Left renal pelvis (tissue), 4 donors: ENCODE data around the gene UBASH3B. TPM values are rescaled to one million over a fixed set of nuclear protein-coding genes. Genes with fewer than 3 reads are reported as not detected.
A peak's percentile ranks its signal among the peaks of the same experiment; 100 is the strongest.
"Not testable (repeated sequence)": the region's sequence is repeated elsewhere in the genome, so short reads cannot be mapped to it uniquely, and the experiment has no call there.

Source experiments
- DNase-seq, 4 donors: peaks; one replicate each; pipeline ENCODE4 v3.0.0-alpha.2; 2013; ENCODE audit warnings: low read depth in 4 of 4, low spot score in 3 of 4
- polyA plus RNA-seq, 4 donors: library from polyadenylated mRNA; unstranded; fragments of 120-200 nt; gene quantifications; one replicate each; pipeline ENCODE4 v1.2.1, GENCODE V29; 2013; ENCODE audit not compliant: insufficient read length in 4 of 4

The UBASH3B gene
- polyA plus RNA-seq, 4 donors: 5.3 to 9.1 (median 7.6) TPM

- no peak for DNase-seq
These were observed 181.4 kb downstream of the UBASH3B start for GRCh38 chr11:122836916-122837315.

DNA sequence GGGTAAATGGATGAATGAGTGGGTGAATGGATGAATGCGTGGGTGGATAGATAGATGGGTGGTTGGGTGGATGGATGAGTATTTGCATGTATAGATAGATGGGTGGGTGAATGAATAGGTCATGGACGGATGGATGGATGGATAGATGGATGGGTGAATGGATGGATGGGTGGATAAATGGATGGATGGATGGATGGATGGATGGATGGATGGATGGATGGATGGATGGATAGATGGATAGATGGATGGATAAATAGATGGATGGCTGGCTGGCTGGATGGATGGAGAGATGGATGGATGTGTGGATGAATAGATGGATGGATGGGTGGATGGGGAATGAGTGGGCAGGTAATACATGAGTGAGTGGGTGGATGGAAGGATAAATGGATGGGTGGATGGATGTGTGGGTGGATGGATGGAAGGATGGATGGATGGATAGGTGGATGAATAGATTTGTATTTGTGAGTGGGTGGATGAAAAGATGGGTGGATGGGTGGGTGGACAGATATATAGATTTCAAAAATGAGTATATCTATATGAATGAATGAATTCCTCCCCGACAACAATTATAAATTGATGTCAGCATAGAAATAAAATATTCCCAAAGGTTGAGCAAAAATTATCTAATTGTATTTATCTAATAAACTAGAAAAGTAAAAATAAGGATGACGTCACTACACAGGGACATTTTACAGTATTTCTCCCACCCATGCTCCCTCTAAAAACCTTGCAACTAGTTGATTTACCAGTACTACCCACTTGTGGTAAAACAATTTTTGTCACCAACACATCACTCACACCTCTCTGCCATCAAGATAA, 182.2 kb downstream of the UBASH3B start:
- DNase-seq: no peak

DNA sequence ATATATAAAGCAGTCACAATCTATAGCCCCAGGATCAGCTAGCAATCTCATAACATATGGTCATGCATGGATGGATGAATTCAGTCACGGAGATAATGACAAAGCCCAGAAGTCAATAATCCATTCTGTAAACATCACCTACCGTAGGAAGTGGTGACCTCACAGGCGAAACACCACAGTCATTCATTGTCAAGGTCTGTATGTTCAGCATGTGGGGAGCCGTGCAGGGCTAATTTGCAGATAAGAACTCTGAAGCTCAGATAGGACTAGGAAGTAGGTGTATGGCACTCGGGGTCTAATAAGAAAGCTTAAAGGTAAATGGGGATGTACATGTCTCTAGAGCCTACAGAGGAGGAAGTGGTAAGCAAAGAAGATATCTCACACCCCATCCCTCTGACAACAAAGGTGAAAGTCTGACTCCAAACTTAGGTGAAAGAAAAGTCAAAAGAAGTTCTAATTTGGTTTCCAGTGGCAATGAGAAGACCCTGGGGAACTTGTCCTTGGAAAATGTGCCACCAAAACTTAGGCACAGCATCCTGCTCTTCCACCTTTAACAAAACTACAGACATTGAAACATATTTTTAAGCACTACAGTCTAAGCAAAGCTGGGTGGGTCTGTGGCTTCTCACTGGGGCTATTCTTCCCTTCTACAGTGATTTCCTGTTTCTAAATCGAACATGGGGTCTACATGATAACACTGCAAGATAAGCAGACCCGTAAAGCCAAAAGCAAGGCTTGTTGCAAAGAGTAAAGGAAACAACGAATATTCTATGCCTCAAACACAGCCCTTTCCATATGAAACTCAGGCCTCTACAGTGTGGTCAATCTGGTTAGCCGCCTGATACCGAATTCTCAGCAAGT, 188.0 kb downstream of the UBASH3B start:
- no peak for DNase-seq

DNA sequence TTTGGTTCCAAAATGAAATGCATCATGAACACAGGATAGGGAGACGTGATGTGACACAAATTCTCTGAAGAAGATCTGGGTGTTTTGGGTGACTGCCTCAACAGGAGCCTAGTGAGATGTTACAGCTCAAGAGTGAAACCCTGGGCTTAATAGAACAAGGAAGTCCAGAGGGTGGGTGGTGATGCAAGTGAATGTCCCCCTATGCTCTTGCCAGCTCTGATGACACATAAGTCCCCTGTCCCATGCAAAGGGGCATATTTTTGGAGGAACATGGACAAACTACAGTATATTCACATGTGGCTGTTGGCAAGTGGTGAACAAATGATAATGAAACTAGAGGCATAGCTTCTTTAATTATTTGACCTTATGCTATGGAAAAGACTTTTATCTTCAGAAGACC, 191.9 kb downstream of the UBASH3B start:
- DNase-seq: no peak

DNA sequence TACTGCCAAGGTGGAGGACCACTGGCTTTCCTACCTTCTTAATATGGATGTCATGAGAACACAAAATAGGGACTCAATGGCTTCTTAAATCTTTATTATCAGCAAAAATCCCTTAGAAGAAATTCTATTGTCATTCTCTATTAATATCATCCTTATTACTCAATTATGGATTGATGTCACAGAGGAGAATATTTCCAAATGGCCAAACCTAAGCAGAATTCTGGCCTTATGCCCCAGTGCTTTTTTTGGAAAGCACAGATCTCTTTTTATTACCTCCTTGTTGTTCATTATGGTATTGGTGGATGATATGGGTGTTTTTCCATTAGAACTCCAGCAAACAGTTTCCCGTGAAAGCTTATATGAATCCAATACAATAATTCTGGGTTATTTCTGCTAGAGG, 192.7 kb downstream of the UBASH3B start:
- DNase-seq: no peak

- DNase-seq: peak in 1 of 4 donors; percentile 11
These were observed 194.6 kb downstream of the UBASH3B start for GRCh38 chr11:122850076-122850631.

DNA sequence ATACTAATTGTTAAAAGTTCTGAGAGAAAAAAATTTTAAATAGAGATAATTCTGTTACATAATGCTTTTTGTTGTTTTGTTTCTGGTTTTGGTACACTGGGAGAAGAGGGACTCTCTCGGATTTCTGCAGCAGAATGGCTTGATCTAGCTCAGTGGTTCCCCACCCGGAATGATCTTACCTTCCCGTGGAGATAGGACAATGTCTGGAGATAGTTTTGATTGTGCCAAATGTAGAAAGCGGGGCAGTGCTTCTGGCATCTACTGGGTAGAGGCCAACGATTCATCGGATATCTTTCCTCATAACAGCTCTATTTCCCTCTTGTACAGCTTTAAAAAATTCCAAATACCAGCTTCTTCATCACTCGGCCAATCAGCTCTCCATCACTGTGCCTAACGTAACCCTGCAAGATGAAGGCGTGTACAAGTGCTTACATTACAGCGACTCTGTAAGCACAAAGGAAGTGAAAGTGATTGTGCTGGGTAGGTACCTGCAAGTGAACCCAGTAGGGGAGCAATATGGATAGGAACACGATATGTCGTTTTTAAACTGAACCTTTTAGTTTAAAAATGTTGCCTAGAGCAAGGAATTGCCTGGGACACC, 195.9 kb downstream of the UBASH3B start:
- DNase-seq: no peak

DNA sequence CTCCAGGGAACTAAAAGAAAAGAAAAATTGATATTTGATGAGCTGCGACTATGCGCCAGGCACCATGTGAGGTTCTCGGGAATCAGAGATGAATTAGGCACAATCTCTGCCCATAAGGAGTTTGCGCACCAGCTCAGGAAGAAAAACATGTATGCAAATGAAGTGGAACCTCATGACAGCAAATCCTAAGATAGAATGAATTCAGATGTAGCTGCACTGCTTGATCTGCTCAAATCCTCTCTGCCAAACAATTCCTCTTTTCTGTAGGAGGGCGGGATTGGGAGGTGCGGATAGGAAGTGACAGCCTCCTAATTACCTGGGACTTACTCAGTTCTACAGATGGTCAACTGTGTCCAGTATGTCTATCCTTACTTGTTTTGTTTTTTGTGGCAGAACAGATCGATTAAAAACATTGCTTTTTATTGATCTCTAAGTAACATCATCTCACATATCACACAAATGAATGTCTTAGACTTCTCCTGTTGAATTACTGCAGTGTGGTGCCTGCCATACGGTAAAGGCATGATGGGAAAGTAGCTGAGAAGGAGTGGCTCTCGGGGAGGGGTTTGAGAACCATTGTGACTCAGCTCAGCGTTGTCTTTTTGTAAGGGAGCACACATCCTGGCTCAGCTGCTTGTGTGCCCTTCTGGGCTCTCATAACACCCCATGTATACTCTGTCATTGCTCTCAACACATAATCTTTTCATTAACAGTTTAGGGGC, 196.7 kb downstream of the UBASH3B start:
- no peak for DNase-seq

GRCh38 chr11:122852796-122853160, 197.3 kb downstream of the UBASH3B start:
- no peak for DNase-seq

DNA sequence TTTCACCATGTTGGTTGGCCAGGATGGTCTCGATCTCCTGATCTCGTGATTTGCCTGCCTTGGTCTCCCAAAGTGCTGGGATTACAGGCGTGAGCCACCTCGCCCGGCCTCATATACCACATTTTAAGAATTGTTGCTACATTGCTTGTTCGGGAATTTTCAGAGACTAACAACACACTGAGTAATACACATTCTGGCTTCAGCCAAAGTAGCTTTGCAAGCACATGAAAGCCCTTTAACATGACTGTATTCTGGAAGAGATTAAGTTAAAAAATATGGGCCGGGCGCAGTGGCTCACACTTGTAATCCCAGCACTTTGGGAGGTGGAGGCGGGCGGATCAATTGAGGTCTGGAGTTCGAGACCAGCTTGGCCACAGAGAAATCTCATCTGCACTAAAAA, 197.7 kb downstream of the UBASH3B start:
- DNase-seq: no peak

- DNase-seq: peak; percentile 50 to 60 (median 54)
These were observed 198.5 kb downstream of the UBASH3B start for GRCh38 chr11:122853971-122854446.

GRCh38 chr11:122861631-122862030, 206.1 kb downstream of the UBASH3B start:
- no peak for DNase-seq

- no peak for DNase-seq
These were observed 206.6 kb downstream of the UBASH3B start for GRCh38 chr11:122862091-122862490.

- DNase-seq: not testable (repeated sequence)
These were observed 207.6 kb downstream of the UBASH3B start for GRCh38 chr11:122863154-122863553.

- peak in 1 of 4 donors; percentile 18 for DNase-seq
These were observed 208.3 kb downstream of the UBASH3B start for GRCh38 chr11:122863704-122864326.

Other genes with a start within 250 kb of the UBASH3B start
- under 1 TPM in 1 of 4 donors, not detected in 3; 0.15 TPM for gene CRTAM, start 182.8 kb downstream of the UBASH3B start, polyA plus RNA-seq
- gene JHY, start 227.0 kb downstream of the UBASH3B start, polyA plus RNA-seq: 10 to 100 TPM; 10.0 to 13.3 (median 12.3) TPM